ENCODE results near the gene GBP5.

GRCh38 chr1:89286549-89287180, 14.0 kb upstream of the GBP5 start:
- TF ChIP-seq CTCF (IDR thresholded peaks at IDR 0.05; ENCODE audit: low read depth, low read length, poor library complexity, severe bottlenecking) (no peak), EZH2phosphoT487 (IDR thresholded peaks at IDR 0.05; ENCODE audit: borderline replicate concordance, low read length) (no peak)

All from DOHH2 (cell line).